ENCODE measurements around the gene STAG1.

Gene STAG1

GRCh38 chr3:136698361-136698760 lies 53.8 kb downstream of the STAG1 start:
- no peaks in the 10 kb centered on the region for H3K27me3 ChIP-seq (ENCODE audit: control insufficient read depth, insufficient read depth, low read length)
- no peak for TF ChIP-seq CTCF (IDR thresholded peaks at IDR 0.05)
- no peak overlapping the region for H3K27ac ChIP-seq
- H3K79me2 ChIP-seq: peaks cover 32% of the 10 kb centered on the region
- H3K4me3 ChIP-seq (ENCODE audit: low read depth, low read length): no peak overlapping the region
- H3K4me1 ChIP-seq: no peaks in the 10 kb centered on the region
- no peaks in the 10 kb centered on the region for H3K36me3 ChIP-seq (ENCODE audit: control insufficient read depth, insufficient read depth, low read length)
- no peak overlapping the region for H3K4me2 ChIP-seq (ENCODE audit: low read length)
- H2AFZ ChIP-seq: no peak overlapping the region
- H3K9ac ChIP-seq: no peak overlapping the region
- no peaks in the 10 kb centered on the region for H3K9me3 ChIP-seq (ENCODE audit: control insufficient read depth, low read length)

GRCh38 chr3:136696797-136697196 lies 55.4 kb downstream of the STAG1 start:
- no peak overlapping the region for H3K4me3 ChIP-seq (ENCODE audit: low read depth, low read length)
- no peaks in the 10 kb centered on the region for H3K4me1 ChIP-seq
- no peak for TF ChIP-seq CTCF (IDR thresholded peaks at IDR 0.05)
- no peaks in the 10 kb centered on the region for H3K27me3 ChIP-seq (ENCODE audit: control insufficient read depth, insufficient read depth, low read length)
- no peak overlapping the region for H3K27ac ChIP-seq
- H2AFZ ChIP-seq: no peak overlapping the region
- H3K9ac ChIP-seq: no peak overlapping the region
- H3K79me2 ChIP-seq: peaks cover 25% of the 10 kb centered on the region
- no peaks in the 10 kb centered on the region for H3K9me3 ChIP-seq (ENCODE audit: control insufficient read depth, low read length)
- H3K36me3 ChIP-seq (ENCODE audit: control insufficient read depth, insufficient read depth, low read length): no peaks in the 10 kb centered on the region
- no peak overlapping the region for H3K4me2 ChIP-seq (ENCODE audit: low read length)

GRCh38 chr3:136694321-136694720 lies 57.9 kb downstream of the STAG1 start:
- no peak overlapping the region for H3K9ac ChIP-seq
- H3K27me3 ChIP-seq (ENCODE audit: control insufficient read depth, insufficient read depth, low read length): no peaks in the 10 kb centered on the region
- H3K27ac ChIP-seq: no peak overlapping the region
- H2AFZ ChIP-seq: no peak overlapping the region
- H3K36me3 ChIP-seq (ENCODE audit: control insufficient read depth, insufficient read depth, low read length): no peaks in the 10 kb centered on the region
- no peaks in the 10 kb centered on the region for H3K9me3 ChIP-seq (ENCODE audit: control insufficient read depth, low read length)
- H3K4me1 ChIP-seq: peaks cover 3% of the 10 kb centered on the region
- H3K79me2 ChIP-seq: peaks cover 16% of the 10 kb centered on the region
- H3K4me3 ChIP-seq (ENCODE audit: low read depth, low read length): no peak overlapping the region
- no peak for TF ChIP-seq CTCF (IDR thresholded peaks at IDR 0.05)
- H3K4me2 ChIP-seq (ENCODE audit: low read length): no peak overlapping the region

- no peaks in the 10 kb centered on the region for H3K36me3 ChIP-seq (ENCODE audit: control insufficient read depth, insufficient read depth, low read length)
- no peaks in the 10 kb centered on the region for H3K27me3 ChIP-seq (ENCODE audit: control insufficient read depth, insufficient read depth, low read length)
- H3K4me1 ChIP-seq: peaks cover 3% of the 10 kb centered on the region
- H3K27ac ChIP-seq: no peak overlapping the region
- no peak for TF ChIP-seq CTCF (IDR thresholded peaks at IDR 0.05)
- H3K9me3 ChIP-seq (ENCODE audit: control insufficient read depth, low read length): no peaks in the 10 kb centered on the region
- no peak overlapping the region for H3K9ac ChIP-seq
- peaks cover 11% of the 10 kb centered on the region for H3K79me2 ChIP-seq
- H2AFZ ChIP-seq: no peak overlapping the region
- H3K4me3 ChIP-seq (ENCODE audit: low read depth, low read length): no peak overlapping the region
- no peak overlapping the region for H3K4me2 ChIP-seq (ENCODE audit: low read length)
Observed at GRCh38 chr3:136690599-136690998, 61.6 kb downstream of the STAG1 start.

DNA sequence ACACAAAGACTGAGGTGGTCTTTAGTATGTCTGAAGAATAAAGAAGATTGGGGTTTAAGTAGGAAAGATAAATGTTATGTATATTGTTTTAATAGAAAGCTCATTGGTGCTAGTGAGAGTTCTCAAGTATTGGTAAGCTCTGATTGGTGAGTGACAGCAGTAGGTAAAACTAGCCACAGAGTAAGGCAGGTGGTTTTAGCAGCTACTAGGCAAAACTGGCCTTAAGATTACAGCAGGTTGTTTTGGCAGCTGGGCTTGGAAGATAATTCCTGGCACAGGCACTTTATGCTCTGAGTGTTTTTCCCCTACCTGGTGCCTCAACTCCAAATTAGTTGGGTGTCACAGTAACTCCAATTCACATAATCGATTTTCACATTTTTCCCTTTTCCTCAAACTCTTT lies 66.3 kb downstream of the STAG1 start:
- Histone ChIP-seq H2AFZ (no peak overlapping the region), H3K79me2 (peaks cover 19% of the 10 kb centered on the region), H3K4me1 (peaks cover 3% of the 10 kb centered on the region), H3K36me3 (ENCODE audit: control insufficient read depth, insufficient read depth, low read length) (no peaks in the 10 kb centered on the region), H3K27ac (no peak overlapping the region), H3K27me3 (ENCODE audit: control insufficient read depth, insufficient read depth, low read length) (no peaks in the 10 kb centered on the region), H3K9ac (no peak overlapping the region), H3K9me3 (ENCODE audit: control insufficient read depth, low read length) (no peaks in the 10 kb centered on the region), H3K4me2 (ENCODE audit: low read length) (no peak overlapping the region), H3K4me3 (ENCODE audit: low read depth, low read length) (no peak overlapping the region)
- no peak for TF ChIP-seq CTCF (IDR thresholded peaks at IDR 0.05)
